CD8-positive, alpha-beta memory T cell (primary cell): ENCODE data around the gene RNU5D-1. TPM values are rescaled to one million over a fixed set of nuclear protein-coding genes. Genes with fewer than 3 reads are reported as not detected.

ENCODE experiments used
- CTCF ChIA-PET: fragments of 350-600 bp; sonication (Branson Sonifier 250); formaldehyde crosslinking; loops from one replicate; lab custom pipeline; 2021; ENCODE audit warnings: antibody characterized with exemption; lab: Charles Lee
- POLR2A ChIA-PET: fragments of 350-600 bp; sonication (Branson Sonifier 250); formaldehyde crosslinking; loops from one replicate; lab custom pipeline; 2021; ENCODE audit warnings: antibody characterized with exemption; lab: Charles Lee
- DNase-seq, 5 donors: peaks; one replicate each; pipeline versions ENCODE4 v3.0.0 to v3.0.0-alpha.2; 2020 to 2022; ENCODE audit warnings: mixed read lengths in 1 of 5
- H3K27ac ChIP-seq: one replicate; pipeline ENCODE4 v1.7.0; 2013; ENCODE audit warnings: low read depth, mild to moderate bottlenecking, low read length, moderate library complexity
- H3K27me3 ChIP-seq: 2 replicates; pipeline ENCODE4 v1.7.0; 2013; ENCODE audit warnings: low read length, mild to moderate bottlenecking; ENCODE audit not compliant: insufficient read depth, poor library complexity, severe bottlenecking
- H3K36me3 ChIP-seq: 2 replicates; pipeline ENCODE4 v1.7.0; 2013; ENCODE audit warnings: mild to moderate bottlenecking, low read length, moderate library complexity; ENCODE audit not compliant: insufficient read depth
- H3K4me1 ChIP-seq: 2 replicates; pipeline ENCODE4 v1.7.0; 2013; ENCODE audit warnings: mild to moderate bottlenecking, low read length, moderate library complexity; ENCODE audit not compliant: insufficient read depth
- H3K4me3 ChIP-seq: 2 replicates; pipeline ENCODE4 v1.7.0; 2013; ENCODE audit warnings: mild to moderate bottlenecking, low read length
- H3K9me3 ChIP-seq: 2 replicates; pipeline ENCODE4 v1.7.0; 2013; ENCODE audit warnings: mild to moderate bottlenecking, low read length
- H3K27ac Mint-ChIP-seq, 8 donors: one replicate each; pipeline ENCODE4 v1.8.0; 2020 to 2021; ENCODE audit warnings: mixed read lengths in 8 of 8, mild to moderate bottlenecking in 6 of 8, inconsistent platforms in 3 of 8, moderate library complexity in 3 of 8
- H3K27me3 Mint-ChIP-seq, 2 donors: one replicate each; pipeline ENCODE4 v1.8.0; 2020 to 2021; ENCODE audit warnings: mixed read lengths in 2 of 2, mild to moderate bottlenecking in 1 of 2, moderate library complexity in 1 of 2
- H3K36me3 Mint-ChIP-seq, 3 donors: one replicate each; pipeline ENCODE4 v1.8.0; 2020 to 2021; ENCODE audit warnings: mixed read lengths in 3 of 3, inconsistent platforms in 1 of 3, mild to moderate bottlenecking in 1 of 3
- H3K4me1 Mint-ChIP-seq, 3 donors: one replicate each; pipeline ENCODE4 v1.8.0; 2020 to 2021; ENCODE audit warnings: mixed read lengths in 3 of 3, inconsistent platforms in 1 of 3, mild to moderate bottlenecking in 1 of 3
- H3K4me3 Mint-ChIP-seq, 7 donors: one replicate each; pipeline ENCODE4 v1.8.0; 2020 to 2021; ENCODE audit warnings: mixed read lengths in 7 of 7, mild to moderate bottlenecking in 6 of 7, moderate library complexity in 4 of 7, inconsistent platforms in 2 of 7
- H3K9me3 Mint-ChIP-seq, 5 donors: one replicate each; pipeline ENCODE4 v1.8.0; 2020 to 2022; ENCODE audit warnings: mixed read lengths in 5 of 5, mild to moderate bottlenecking in 3 of 5, moderate library complexity in 2 of 5, inconsistent platforms in 1 of 5
- polyA plus RNA-seq: library from polyadenylated mRNA; unstranded; fragments of 300-500 nt; fragmentation: Illumina TruSeq; gene quantifications from one replicate; pipeline ENCODE4 v1.2.3, GENCODE V29; 2021
- total RNA-seq, 2 experiments: library from RNA; stranded (reverse); gene quantifications; one replicate each; pipeline ENCODE4 v1.2.3, GENCODE V29; 2021

Gene RNU5D-1
- total and polyA plus RNA-seq, 3 experiments from 2014 or later = not detected

DNA sequence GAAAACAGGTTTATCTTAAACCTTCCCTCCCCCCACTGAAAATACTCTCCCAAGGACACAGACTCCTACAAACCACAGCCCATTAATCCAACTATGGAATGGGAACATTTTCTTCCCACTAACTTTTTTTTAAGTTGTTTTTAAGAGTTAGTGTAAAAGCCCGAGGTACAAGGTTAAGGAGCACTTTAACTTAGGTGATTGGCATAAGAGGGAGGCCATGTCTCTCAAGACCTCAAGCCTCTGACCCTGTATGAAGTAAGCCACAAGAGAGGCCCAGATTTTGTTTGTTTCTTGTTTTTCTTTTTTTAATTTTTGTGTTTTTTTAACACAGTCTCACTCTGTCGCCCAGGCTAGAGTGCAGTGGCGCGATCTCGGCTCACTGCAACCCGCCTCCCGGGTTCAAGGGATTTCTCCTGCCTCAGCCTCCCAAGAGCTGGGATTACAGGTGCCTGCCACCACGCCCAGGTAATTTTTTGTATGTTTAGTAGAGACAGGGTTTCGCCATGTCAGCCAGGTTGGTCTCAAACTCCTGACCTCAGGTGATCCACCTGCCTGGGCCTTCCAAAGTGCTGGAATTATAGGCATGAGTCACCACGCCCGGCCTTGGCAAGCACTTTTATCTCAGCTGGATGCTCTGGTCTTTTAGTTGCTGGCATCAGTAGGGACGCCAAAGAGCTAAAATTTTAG, 42.1 kb downstream of the RNU5D-1 start:
- no peak for DNase-seq
- no peak overlapping the region for H3K27ac Mint-ChIP-seq
- Histone ChIP-seq H3K27ac (no peak overlapping the region), H3K36me3 (no peaks in the 10 kb centered on the region), H3K4me1 (no peaks in the 10 kb centered on the region), H3K27me3 (no peaks in the 10 kb centered on the region), H3K9me3 (no peaks in the 10 kb centered on the region), H3K4me3 (no peak overlapping the region)
- ChIA-PET POLR2A (no interaction called here), CTCF (interaction anchor here (2.2 to 2.4 kb wide), 2 partner anchors 14 to 36 kb away, joined by 4 to 8 read pairs; partner anchors contain the start of genes ARMH1 and TMEM53)
- H3K36me3 Mint-ChIP-seq = peaks cover 0 to 5% (median 0%) of the 10 kb centered on the region in 3 donors
- H3K4me3 Mint-ChIP-seq = no peak overlapping the region
- H3K4me1 Mint-ChIP-seq = no peaks in the 10 kb centered on the region
- H3K27me3 Mint-ChIP-seq = peaks cover 0 to 7% of the 10 kb centered on the region in 2 donors
- H3K9me3 Mint-ChIP-seq = no peaks in the 10 kb centered on the region

DNA sequence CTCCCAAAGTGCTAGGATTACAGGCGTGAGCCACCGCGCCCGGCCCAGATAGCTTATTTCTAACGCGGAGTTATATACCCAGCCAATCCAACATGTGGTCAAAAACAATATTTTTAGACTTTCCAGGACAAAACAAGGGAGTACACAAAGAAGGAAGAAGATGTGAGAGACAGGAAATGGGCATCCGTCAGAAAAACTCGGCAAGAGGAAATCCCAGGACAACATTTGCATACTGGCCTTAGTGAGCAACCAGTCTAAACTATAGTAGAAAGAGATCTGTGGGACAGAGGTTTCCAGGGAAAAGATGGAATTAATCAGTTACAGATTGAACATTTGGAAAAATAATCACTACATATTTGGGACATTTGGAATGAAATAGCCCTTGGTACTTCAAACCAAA, 45.1 kb downstream of the RNU5D-1 start:
- no peak overlapping the region for H3K27ac ChIP-seq
- DNase-seq = no peak
- H3K4me1 Mint-ChIP-seq = no peaks in the 10 kb centered on the region
- H3K4me1 ChIP-seq = no peaks in the 10 kb centered on the region
- H3K9me3 ChIP-seq = no peaks in the 10 kb centered on the region
- no peaks in the 10 kb centered on the region for H3K9me3 Mint-ChIP-seq
- H3K4me3 ChIP-seq = no peak overlapping the region
- POLR2A ChIA-PET = no interaction called here
- no peaks in the 10 kb centered on the region for H3K36me3 Mint-ChIP-seq
- CTCF ChIA-PET = interaction anchor here (3.4 kb wide), 1 partner anchor 11 kb away, joined by 13 read pairs; the partner anchor contains the start of genes ARMH1 and TMEM53
- no peak overlapping the region for H3K4me3 Mint-ChIP-seq
- peaks cover 0 to 4% of the 10 kb centered on the region in 2 donors for H3K27me3 Mint-ChIP-seq
- H3K27ac Mint-ChIP-seq = peak overlapping the region in 1 of 8 donors; percentile 50
- H3K27me3 ChIP-seq = no peaks in the 10 kb centered on the region
- H3K36me3 ChIP-seq = no peaks in the 10 kb centered on the region

DNA sequence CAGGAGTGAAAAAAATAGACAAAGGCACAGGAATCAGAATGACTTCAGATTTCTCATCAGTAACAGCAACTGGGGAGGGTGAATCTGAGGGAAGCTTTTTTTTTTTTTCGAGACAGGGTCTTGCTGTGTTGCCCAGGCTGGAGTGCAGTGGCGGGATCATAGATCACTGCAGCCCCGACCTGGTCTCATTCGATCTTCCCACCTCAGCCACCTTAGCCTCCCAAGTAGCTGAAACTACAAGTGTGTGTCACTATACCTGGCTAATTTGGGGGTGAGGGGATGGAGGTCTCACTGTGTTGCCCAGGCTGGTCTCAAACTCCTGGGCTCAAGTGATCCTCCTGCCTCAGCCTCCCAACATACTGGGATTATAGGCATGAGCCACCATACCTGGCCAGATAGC, 45.8 kb downstream of the RNU5D-1 start:
- no peaks in the 10 kb centered on the region for H3K4me1 ChIP-seq
- no peak for DNase-seq
- no peaks in the 10 kb centered on the region for H3K9me3 Mint-ChIP-seq
- H3K4me3 ChIP-seq = no peak overlapping the region
- H3K4me3 Mint-ChIP-seq = no peak overlapping the region
- ChIA-PET CTCF (interaction anchor here (3.4 kb wide), 1 partner anchor 10 kb away, joined by 13 read pairs; the partner anchor contains the start of genes ARMH1 and TMEM53), POLR2A (no interaction called here)
- no peaks in the 10 kb centered on the region for H3K36me3 Mint-ChIP-seq
- no peaks in the 10 kb centered on the region for H3K4me1 Mint-ChIP-seq
- H3K9me3 ChIP-seq = no peaks in the 10 kb centered on the region
- no peak overlapping the region for H3K27ac Mint-ChIP-seq
- H3K27ac ChIP-seq = no peak overlapping the region
- H3K27me3 ChIP-seq = no peaks in the 10 kb centered on the region
- H3K36me3 ChIP-seq = no peaks in the 10 kb centered on the region
- H3K27me3 Mint-ChIP-seq = peaks cover 0 to 3% of the 10 kb centered on the region in 2 donors

DNA sequence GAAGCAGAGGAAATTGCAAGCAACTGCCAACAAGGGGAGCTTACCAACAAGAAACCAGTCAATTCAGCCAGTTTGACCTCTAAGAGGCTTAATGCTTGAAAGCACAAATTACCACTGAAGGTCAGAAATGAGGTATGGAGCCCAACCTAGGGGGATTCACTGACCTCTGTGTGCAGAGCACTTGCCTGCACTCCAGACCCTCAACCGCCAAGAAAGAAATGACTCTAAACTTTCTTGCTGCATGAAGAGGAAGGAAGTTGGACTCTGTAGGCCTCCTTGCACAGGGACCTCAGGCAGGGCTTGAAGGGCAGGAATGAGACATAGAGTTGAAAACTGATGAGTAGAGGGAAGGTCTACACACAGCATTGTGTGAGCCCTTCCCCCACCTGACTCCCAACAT, 46.4 kb downstream of the RNU5D-1 start:
- H3K4me1 ChIP-seq = no peaks in the 10 kb centered on the region
- no peak overlapping the region for H3K4me3 Mint-ChIP-seq
- no peaks in the 10 kb centered on the region for H3K9me3 ChIP-seq
- H3K36me3 Mint-ChIP-seq = no peaks in the 10 kb centered on the region
- peak overlapping the region in 1 of 8 donors; percentile 82 for H3K27ac Mint-ChIP-seq
- ChIA-PET CTCF (interaction anchor here (3.4 kb wide), 1 partner anchor 10 kb away, joined by 13 read pairs; the partner anchor contains the start of genes ARMH1 and TMEM53), POLR2A (no interaction called here)
- no peak overlapping the region for H3K27ac ChIP-seq
- no peak for DNase-seq
- no peak overlapping the region for H3K4me3 ChIP-seq
- H3K9me3 Mint-ChIP-seq = no peaks in the 10 kb centered on the region
- H3K27me3 ChIP-seq = no peaks in the 10 kb centered on the region
- no peaks in the 10 kb centered on the region for H3K4me1 Mint-ChIP-seq
- peaks cover 0 to 3% of the 10 kb centered on the region in 2 donors for H3K27me3 Mint-ChIP-seq
- H3K36me3 ChIP-seq = no peaks in the 10 kb centered on the region

DNA sequence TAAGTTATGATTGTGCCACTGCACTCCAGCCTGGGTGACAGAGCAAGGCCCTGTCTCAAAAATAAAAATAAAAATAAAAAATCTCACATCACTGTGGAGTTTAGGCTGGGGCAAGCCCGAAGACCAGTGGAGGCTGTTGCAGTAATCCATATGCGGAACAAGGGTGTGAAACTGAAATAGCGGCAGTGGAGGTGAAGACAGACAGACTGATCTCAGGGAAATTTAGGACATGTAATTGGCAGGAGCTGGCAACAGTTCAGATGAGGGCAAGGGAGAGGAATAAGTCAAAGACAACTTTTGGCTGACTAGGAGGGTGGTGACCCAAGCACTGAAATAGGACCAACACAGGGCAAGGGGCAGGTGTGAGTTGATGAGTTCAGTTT, 48.1 kb downstream of the RNU5D-1 start:
- no peaks in the 10 kb centered on the region for H3K27me3 ChIP-seq
- no peaks in the 10 kb centered on the region for H3K9me3 Mint-ChIP-seq
- no peaks in the 10 kb centered on the region for H3K9me3 ChIP-seq
- no peaks in the 10 kb centered on the region for H3K4me1 ChIP-seq
- no peak overlapping the region for H3K27ac ChIP-seq
- CTCF ChIA-PET = no interaction called here
- H3K36me3 Mint-ChIP-seq = no peaks in the 10 kb centered on the region
- no peaks in the 10 kb centered on the region for H3K4me1 Mint-ChIP-seq
- no peak for DNase-seq
- POLR2A ChIA-PET = no interaction called here
- no peaks in the 10 kb centered on the region for H3K36me3 ChIP-seq
- H3K27me3 Mint-ChIP-seq = peaks cover 0 to 3% of the 10 kb centered on the region in 2 donors
- no peak overlapping the region for H3K4me3 Mint-ChIP-seq
- no peak overlapping the region for H3K4me3 ChIP-seq
- H3K27ac Mint-ChIP-seq = no peak overlapping the region

DNA sequence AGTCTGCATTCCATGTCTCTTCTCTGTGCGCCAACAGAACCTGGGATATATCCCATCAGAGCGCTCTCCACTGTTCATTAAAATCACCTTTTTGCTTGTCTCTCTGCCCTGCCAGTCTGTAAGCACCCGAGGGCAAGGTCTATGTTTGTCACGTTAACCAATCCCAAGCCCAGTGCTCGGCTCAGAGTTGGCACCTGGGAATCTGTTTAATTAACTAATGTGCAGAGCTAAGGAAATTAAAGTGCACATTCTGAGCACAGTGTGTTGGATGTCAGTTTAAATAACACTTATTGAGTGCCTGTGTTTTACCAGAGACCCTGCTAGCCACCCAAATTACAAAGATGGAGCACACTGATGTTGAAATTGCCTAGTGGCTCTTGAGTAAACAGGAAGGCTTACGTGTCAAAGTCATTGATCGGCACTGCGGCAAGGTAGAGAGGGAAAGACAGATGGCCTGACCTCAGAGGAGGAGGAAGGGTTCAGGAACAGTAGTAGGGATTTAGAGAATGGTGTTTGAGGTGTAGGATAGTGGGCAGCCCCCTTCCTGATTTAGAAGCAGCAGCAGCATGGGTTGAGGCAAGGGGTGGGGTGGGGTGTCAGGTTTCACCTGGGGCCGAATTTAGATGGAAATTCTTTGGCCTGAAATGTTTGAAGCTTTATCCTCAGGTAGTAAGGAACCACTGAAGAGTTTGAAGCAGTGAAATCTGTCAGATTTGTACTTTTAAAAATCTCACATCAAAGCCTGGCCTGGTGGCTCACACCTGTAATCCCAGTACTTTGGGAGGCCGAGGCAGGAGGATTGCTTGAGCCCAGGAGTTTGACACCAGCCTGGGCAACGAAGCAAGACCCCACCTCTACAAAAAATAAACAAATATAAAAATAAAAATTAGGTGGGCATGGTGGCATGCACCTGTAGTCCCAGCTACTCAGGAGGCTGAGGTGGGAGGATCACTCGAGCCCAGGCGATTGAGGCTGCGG, 48.8 kb downstream of the RNU5D-1 start:
- Mint-ChIP-seq H3K27me3 (peaks cover 0 to 3% of the 10 kb centered on the region in 2 donors), H3K27ac (no peak overlapping the region), H3K4me1 (no peaks in the 10 kb centered on the region), H3K4me3 (no peak overlapping the region), H3K9me3 (no peaks in the 10 kb centered on the region), H3K36me3 (no peaks in the 10 kb centered on the region)
- Histone ChIP-seq H3K36me3 (no peaks in the 10 kb centered on the region), H3K27ac (no peak overlapping the region), H3K4me1 (no peaks in the 10 kb centered on the region), H3K9me3 (no peaks in the 10 kb centered on the region), H3K27me3 (no peaks in the 10 kb centered on the region), H3K4me3 (no peak overlapping the region)
- ChIA-PET CTCF (no interaction called here), POLR2A (no interaction called here)
- no peak for DNase-seq
